ENCODE results near the gene VPS4A. TPM values are rescaled to one million over a fixed set of nuclear protein-coding genes. Genes with fewer than 3 reads are reported as not detected.

VPS4A gene
- 26.5 and 37.5 TPM in 2 replicates for total RNA-seq

DNA sequence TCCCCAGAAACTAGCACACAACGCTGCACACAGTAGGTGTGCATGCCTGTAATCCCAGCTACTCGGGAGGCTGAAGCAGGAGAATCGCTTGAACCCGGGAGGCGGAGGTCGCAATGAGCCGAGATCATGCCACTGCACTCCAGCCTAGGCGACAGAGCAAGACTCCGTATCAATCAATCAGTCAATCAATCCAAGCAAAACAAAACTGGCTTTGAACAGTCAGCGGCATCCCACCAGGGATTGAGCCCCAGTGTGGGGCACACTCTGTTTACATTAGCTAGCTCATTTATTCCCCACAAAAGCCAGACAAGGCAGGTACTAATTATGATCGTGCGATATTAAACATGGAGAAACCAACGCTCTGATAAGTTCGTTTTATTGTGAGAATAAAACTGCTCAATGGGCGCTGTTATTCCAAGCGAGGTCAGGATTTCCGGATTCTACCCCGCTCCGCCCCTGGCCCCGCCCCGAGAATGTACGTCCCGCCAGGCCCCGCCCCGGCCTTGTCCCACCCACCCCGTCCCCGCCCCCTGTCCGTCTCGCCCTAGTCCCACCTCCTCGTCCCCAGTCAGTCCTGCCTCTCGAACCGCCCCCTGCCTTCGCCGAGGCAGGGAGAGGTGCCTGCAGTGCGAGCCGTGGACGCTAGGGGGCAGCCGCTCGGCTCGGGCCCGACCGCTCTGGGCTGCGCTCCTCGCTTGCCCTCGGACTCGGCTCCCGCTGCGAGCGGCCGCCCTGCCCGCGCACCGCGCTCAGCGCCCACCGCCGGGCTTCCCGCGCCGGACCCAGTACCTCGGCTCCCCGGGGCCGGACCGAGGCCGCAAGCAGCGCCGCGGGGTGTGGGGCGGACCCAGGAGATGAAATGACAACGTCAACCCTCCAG lies at the start of gene VPS4A:
VPS4A (plus strand) TSS at position 698 of the 880 bp plus-strand sequence; CDS start at position 860, 162 bp downstream.

GRCh38 chr16:69330286-69331109 lies 19.3 kb downstream of the VPS4A start, which contains the start of gene PDF:
Gene PDF, minus strand, starts transcription at chr16:69330588. Its CDS starts 18 bp downstream, at chr16:69330570.

DNA sequence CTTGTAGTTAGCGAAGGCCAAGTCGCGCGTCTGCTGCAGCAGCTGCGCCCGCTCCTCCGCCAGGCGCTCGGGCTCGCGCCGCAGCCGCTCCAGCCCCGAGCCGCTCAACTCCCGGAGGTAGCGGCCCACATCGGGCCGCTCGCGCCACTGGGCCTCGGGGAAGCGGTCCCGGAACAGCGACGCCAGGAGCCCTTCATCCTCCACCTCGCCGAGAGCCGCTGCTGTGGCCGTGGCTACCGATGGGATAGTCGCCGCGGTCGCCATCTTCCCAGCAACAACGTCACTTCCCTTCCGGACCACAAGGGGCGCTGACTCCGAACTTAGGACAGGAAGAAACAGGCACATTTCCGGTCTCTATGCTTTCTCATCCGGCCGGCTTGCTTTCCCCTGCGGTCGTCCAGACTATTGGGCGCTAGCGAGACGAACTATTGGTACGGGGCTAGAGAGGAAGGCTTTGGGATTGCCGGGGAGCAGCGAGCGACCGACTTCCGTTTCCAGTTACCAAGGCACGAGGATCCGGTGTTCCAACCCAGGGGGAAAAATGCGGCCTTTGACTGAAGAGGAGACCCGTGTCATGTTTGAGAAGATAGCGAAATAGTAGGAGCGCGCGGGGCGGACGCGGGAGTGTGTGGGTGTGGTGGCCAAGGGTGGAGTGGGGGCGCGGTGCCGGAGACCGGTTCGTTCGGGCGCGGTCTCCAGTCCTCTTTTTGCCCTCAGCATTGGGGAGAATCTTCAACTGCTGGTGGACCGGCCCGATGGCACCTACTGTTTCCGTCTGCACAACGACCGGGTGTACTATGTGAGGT lies 28.3 kb downstream of the VPS4A start, which contains the start of the genes COG8 and NIP7:
COG8 (minus strand) TSS at position 276 of the 806 bp plus-strand sequence; CDS start at position 264, 12 bp downstream.
NIP7 (plus strand) TSS at position 484 of the 806 bp plus-strand sequence; CDS start at position 542, 58 bp downstream.

GRCh38 chr16:69351309-69352027 lies 40.3 kb downstream of the VPS4A start, which contains the start of gene TMED6:
Gene TMED6, minus strand, starts transcription at chr16:69351786. Its CDS starts 33 bp downstream, at chr16:69351753.

Other genes with a start within 250 kb of the VPS4A start
- 1.0 and 3.6 TPM in 2 replicates for gene HAS3, start 205.7 kb upstream of the VPS4A start, total RNA-seq
- 98.4 and 111 TPM in 2 replicates for gene CHTF8, start 178.8 kb upstream of the VPS4A start, total RNA-seq
- gene UTP4, start 178.7 kb upstream of the VPS4A start, total RNA-seq = 21.9 and 36.8 TPM in 2 replicates
- 26.7 and 29.8 TPM in 2 replicates for gene SNTB2, start 124.2 kb upstream of the VPS4A start, total RNA-seq
- gene PDF, start 19.2 kb downstream of the VPS4A start, total RNA-seq = 23.3 and 30.1 TPM in 2 replicates
- gene COG8, start 28.2 kb downstream of the VPS4A start, total RNA-seq = 47.6 and 63.3 TPM in 2 replicates
- 16.0 and 28.0 TPM in 2 replicates for gene NIP7, start 28.4 kb downstream of the VPS4A start, total RNA-seq
- gene TMED6, start 40.4 kb downstream of the VPS4A start, total RNA-seq = not detected in 2 replicates
- 7.8 and 12.5 TPM in 2 replicates for gene TERF2, start 74.7 kb downstream of the VPS4A start, total RNA-seq
- gene CYB5B, start 113.3 kb downstream of the VPS4A start, total RNA-seq = 37.6 and 79.5 TPM in 2 replicates

All from mesangial cell (primary cell).